CD4-positive, alpha-beta T cell treated with Interleukin-4 for 1 hour (primary cell): ENCODE measurements around the gene DLG1.

Source experiments
- DNase-seq, 2 donors: peaks; one replicate each; pipeline ENCODE4 v3.0.0-alpha.2; 2020 to 2022

The DLG1 gene

DNA sequence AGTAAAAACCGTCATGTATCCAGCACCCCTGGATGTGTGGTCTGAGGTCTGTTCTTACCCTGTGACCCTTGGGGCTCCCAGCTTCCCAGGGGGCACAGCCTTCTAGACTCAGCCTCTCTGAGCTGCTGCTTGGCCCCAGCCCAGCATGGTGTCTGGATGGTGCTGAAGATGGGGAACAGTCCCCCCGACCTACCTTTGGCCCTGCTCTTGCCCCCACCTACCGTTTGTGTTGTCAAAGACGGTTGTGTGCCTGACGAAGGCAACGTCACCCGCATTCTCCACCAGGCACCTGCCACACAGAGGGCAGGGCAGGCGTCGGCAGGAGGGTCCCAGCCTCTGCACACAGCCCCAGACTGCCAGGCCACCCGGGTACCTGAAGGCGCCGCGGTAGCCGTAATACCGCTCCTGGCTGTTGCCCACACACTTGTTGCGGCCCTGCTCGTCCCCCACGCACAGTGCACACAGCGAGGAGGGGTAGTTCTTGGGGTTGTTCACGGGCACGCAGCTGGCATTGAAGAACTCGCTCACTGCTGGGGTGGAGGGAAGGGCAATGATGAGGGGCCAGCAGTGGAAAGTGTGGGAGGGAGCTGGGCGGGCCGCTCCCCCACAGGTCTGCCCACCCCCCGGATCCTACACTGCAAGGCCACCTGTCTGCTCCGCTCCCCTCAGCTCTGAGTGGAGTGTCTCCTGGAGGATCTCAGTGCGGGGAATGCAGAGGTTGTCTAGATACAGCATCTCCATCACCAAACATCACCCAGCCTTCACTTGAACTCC, 289.8 kb downstream of the DLG1 start:
- no peak for DNase-seq

GRCh38 chr3:197007953-197008352, 290.5 kb downstream of the DLG1 start:
- DNase-seq: no peak

- DNase-seq: no peak
These were observed 291.0 kb downstream of the DLG1 start for GRCh38 chr3:197007296-197007940.

- no peak for DNase-seq
These were observed 291.6 kb downstream of the DLG1 start for GRCh38 chr3:197006860-197007259.

DNA sequence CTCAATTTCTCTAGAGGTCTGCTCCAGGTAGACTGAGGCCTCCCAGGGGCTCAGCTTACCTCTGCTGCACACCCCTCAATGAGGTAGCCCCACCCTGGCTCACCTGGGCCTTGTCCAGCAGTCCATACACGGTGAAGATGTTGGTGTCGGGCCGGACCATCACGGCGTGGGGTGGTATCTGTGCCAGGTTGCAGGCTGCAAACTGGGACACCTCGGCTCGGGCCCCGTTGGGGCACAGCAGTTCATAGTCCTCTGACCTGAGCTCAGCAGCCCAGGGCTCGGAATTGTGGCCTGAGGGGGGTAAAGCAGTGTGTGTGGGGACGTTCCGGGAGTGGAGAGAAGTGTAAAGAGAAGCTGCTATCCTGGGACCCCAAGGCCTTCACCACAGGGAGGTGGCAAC, 292.0 kb downstream of the DLG1 start:
- DNase-seq: no peak

- DNase-seq: no peak
These were observed 294.7 kb downstream of the DLG1 start for GRCh38 chr3:197003461-197004385.

DNA sequence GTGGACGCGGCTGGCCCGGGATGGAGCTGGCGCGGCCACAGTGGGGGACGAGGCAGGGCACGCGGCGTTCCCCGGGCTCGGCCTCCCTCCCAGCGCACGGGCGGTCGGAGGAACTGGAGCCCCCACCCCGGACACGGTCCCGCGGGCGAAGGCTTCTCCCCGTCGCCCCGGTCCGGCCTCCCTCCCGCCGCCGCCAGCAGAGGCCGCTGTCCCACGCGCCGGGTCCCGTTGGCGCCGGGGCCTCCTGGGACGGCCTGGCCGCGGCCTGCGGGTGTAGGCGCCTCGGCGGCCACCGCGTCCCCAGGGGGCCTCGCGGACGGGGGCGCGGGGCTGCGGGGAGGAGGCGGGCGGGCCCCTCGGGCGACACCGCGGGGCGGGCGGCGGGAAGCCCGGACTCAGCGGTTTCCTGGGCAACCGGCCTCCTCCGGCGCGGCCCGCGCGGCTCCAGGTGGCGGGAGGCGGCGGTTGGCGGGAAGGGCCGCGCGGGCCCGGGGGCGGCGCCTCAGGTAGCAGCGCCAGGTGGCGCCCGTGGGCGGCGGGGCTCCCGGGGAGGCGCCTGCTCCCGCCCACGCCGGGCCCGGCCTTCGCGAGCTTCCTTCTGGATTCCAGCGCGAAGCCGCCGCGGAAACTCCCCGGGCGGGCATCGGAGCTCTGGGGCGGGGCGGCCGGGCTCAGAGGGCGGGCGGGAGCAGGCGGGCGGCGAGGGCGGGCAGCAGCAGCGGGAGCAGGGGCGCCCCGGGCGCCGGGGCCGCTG, 295.5 kb downstream of the DLG1 start:
- DNase-seq: peak; percentile 76 to 84

GRCh38 chr3:197001972-197002700, 296.3 kb downstream of the DLG1 start:
- DNase-seq: no peak

- DNase-seq: no peak
These were observed 297.1 kb downstream of the DLG1 start for GRCh38 chr3:197001106-197001971.

DNA sequence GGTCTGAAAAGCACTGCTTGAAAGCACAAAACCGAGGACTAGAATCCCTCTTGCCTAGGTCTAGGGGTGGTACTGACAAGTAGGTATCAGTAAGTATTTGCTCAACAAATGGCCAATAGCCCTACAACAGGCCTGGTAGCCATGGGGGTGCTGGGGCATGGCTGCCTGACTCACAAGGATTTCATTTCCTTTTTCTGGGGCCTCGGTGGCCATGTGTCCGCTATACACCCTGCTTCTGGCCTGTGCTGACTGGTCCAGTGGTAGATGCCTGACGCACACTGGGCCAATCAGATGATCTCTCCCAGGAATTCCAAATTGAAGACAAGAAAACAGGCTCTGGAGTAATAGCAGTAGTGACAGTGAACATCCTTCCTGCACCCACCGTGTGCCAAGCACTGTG, 298.2 kb downstream of the DLG1 start:
- no peak for DNase-seq

GRCh38 chr3:196998966-196999760, 299.2 kb downstream of the DLG1 start:
- DNase-seq: no peak

DNA sequence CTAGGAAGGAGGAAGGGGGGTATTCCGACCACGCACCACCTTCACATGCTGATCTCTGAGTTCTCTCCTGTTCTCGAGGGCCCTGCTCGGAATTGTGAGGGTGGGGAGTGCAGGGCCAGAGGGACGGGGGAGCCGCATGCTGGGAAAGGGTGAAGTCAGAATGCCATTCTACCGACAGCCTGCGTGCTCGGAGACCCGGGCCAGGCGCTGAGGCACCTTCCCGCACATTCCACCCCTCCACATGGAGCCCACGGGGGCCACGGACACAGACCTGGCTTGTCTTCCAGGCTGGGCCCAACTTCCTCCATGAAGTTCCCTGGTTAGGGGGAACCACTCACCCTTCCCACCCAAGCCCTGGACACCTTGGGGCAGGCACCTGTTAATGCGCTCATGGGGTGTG, 301.1 kb downstream of the DLG1 start:
- DNase-seq: no peak

DNA sequence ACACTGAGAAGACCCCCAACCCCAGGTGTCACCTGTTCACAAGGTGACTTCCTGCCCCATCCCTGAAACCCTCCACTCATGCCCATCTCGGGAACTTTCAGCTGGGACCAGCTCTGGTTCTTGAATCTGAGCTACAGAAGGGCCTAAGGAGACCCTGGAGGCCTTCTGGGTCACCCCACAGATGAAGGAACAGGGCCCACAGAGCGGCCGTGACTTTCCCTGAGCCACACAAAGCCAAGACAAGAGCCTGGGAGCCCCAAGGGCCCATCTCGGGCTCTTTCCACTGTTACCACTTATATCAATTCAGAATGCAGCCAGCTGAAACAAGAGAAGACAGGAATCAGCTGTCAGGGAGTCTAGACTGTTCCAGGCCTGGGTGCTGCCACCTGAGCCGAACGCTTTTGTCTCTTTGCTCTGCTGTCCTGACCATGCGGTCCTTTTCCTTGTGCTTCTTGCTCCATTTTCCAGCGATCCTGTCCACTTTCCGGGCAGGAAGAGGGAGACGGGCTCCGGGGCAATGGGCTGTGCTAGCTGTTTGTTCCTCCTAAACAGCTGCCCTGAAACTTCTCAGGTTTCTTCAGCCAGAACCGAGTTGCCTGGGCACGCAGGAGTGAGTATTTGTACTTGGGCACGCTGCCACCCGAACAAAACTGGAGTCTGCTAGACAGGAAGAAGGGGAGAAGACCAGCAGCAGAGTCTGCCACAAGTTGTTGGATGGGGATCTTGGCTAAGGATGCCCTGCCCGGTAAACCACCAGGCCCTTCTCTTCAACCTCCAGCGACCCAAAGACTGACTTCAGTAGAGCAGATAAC, 301.8 kb downstream of the DLG1 start:
- no peak for DNase-seq

DNA sequence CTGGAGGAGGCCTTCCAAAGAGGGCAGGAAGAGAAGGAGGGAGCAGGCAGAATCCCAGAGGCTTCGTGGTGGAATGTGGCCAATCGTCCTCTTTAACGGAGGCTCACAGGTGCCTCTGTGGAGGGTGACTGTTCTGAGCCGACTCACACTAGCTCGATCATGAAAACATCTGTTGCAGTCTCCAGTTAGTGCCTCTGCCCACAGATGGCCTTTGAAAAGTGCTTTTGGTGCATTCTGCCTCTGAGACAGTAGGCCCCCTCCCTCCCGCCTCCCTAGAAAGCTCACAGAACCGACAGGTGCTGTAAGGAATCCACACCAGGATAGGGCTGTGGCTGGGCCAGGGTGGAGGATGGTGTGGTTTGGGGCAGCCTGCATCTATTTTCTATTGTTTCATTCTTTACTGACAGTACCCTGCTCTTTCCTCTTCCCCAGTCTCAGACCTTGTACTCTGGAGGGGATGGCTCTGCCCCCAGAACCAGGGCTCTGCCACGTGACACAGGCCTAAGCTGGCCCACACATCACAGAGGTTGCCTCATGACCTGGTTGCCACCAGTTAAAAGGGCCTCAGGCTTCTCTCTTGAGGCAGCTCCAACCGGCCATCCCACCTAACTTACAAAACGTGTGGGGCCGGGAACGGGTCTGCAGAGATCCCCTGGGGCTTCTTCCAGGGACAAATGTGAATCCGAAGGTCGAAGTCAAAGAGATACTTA, 302.6 kb downstream of the DLG1 start:
- no peak for DNase-seq

GRCh38 chr3:196995027-196995426, 303.4 kb downstream of the DLG1 start:
- no peak for DNase-seq

DNA sequence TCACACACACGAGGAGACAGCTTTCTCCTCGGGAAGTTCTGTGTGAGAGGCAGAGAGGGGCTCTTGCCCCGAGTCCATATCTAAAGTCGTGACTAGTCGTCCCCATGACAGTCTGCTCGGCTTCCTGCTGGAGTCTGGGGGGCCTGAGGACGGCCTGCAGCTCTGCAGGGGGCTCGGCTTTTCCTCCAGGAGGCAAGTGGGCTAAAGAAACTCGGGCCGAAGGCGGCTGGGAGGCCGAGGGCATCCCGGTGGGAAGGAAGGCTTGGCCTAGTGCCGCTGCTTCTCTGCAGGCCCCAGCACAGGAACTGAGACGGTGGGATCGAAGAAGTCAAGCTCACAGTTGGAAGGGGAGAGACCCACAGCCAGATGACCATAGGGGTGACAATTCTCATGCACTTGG, 304.4 kb downstream of the DLG1 start:
- DNase-seq: no peak
